Activated naive CD8-positive, alpha-beta T cell (primary cell): ENCODE measurements around the gene RHOG.
A peak's percentile ranks its signal among the peaks of the same experiment; 100 is the strongest.

Experiments used
- H3K27ac Mint-ChIP-seq: one replicate; pipeline ENCODE4 v1.8.0; 2021; ENCODE audit warnings: mixed read lengths
- H3K27me3 Mint-ChIP-seq: one replicate; pipeline ENCODE4 v1.8.0; 2021; ENCODE audit warnings: mixed read lengths
- H3K36me3 Mint-ChIP-seq: one replicate; pipeline ENCODE4 v1.8.0; 2021; ENCODE audit warnings: mixed read lengths
- H3K4me1 Mint-ChIP-seq: one replicate; pipeline ENCODE4 v1.8.0; 2021; ENCODE audit warnings: low read depth, mixed read lengths
- H3K4me3 Mint-ChIP-seq: one replicate; pipeline ENCODE4 v1.8.0; 2021; ENCODE audit warnings: mild to moderate bottlenecking, mixed read lengths
- H3K9me3 Mint-ChIP-seq: one replicate; pipeline ENCODE4 v1.8.0; 2021; ENCODE audit warnings: low read depth, mixed read lengths

RHOG gene

GRCh38 chr11:3833449-3833848 is 7.3 kb downstream of the RHOG start:
- Mint-ChIP-seq H3K4me1 (peaks cover 78% of the 10 kb centered on the region), H3K27ac (peak overlapping the region; percentile 89), H3K9me3 (no peaks in the 10 kb centered on the region), H3K27me3 (no peaks in the 10 kb centered on the region), H3K4me3 (peak overlapping the region; percentile 97), H3K36me3 (peaks cover 25% of the 10 kb centered on the region)

GRCh38 chr11:3832816-3833215 is 7.9 kb downstream of the RHOG start:
- H3K4me3 Mint-ChIP-seq, result peak overlapping the region; percentile 97
- H3K27ac Mint-ChIP-seq, result peak overlapping the region; percentile 89
- peaks cover 75% of the 10 kb centered on the region for H3K4me1 Mint-ChIP-seq
- H3K9me3 Mint-ChIP-seq, result no peaks in the 10 kb centered on the region
- H3K36me3 Mint-ChIP-seq, result peaks cover 19% of the 10 kb centered on the region
- no peaks in the 10 kb centered on the region for H3K27me3 Mint-ChIP-seq

GRCh38 chr11:3831378-3832239 is 9.2 kb downstream of the RHOG start:
- H3K9me3 Mint-ChIP-seq, result no peaks in the 10 kb centered on the region
- peaks cover 70% of the 10 kb centered on the region for H3K4me1 Mint-ChIP-seq
- peaks cover 19% of the 10 kb centered on the region for H3K36me3 Mint-ChIP-seq
- peak overlapping the region; percentile 69 for H3K4me3 Mint-ChIP-seq
- no peaks in the 10 kb centered on the region for H3K27me3 Mint-ChIP-seq
- H3K27ac Mint-ChIP-seq, result peak overlapping the region; percentile 89

GRCh38 chr11:3830730-3831129 is 10.0 kb downstream of the RHOG start:
- Mint-ChIP-seq H3K4me3 (no peak overlapping the region), H3K4me1 (peaks cover 74% of the 10 kb centered on the region), H3K27me3 (no peaks in the 10 kb centered on the region), H3K9me3 (no peaks in the 10 kb centered on the region), H3K27ac (peak overlapping the region; percentile 89), H3K36me3 (peaks cover 19% of the 10 kb centered on the region)

- Mint-ChIP-seq H3K9me3 (no peaks in the 10 kb centered on the region), H3K4me3 (no peak overlapping the region), H3K27ac (peak overlapping the region; percentile 89), H3K4me1 (peaks cover 74% of the 10 kb centered on the region), H3K27me3 (no peaks in the 10 kb centered on the region), H3K36me3 (peaks cover 15% of the 10 kb centered on the region)
Measured at GRCh38 chr11:3830088-3830487, 10.7 kb downstream of the RHOG start.

GRCh38 chr11:3827434-3828186 is 13.1 kb downstream of the RHOG start:
- no peaks in the 10 kb centered on the region for H3K27me3 Mint-ChIP-seq
- H3K27ac Mint-ChIP-seq, result peak overlapping the region; percentile 64
- no peak overlapping the region for H3K4me3 Mint-ChIP-seq
- peaks cover 5% of the 10 kb centered on the region for H3K36me3 Mint-ChIP-seq
- H3K9me3 Mint-ChIP-seq, result no peaks in the 10 kb centered on the region
- peaks cover 63% of the 10 kb centered on the region for H3K4me1 Mint-ChIP-seq

GRCh38 chr11:3826721-3827120 is 14.0 kb downstream of the RHOG start:
- H3K9me3 Mint-ChIP-seq, result no peaks in the 10 kb centered on the region
- no peaks in the 10 kb centered on the region for H3K27me3 Mint-ChIP-seq
- H3K36me3 Mint-ChIP-seq, result peaks cover 5% of the 10 kb centered on the region
- H3K4me3 Mint-ChIP-seq, result no peak overlapping the region
- H3K27ac Mint-ChIP-seq, result peak overlapping the region; percentile 75
- peaks cover 54% of the 10 kb centered on the region for H3K4me1 Mint-ChIP-seq

- Mint-ChIP-seq H3K36me3 (peaks cover 2% of the 10 kb centered on the region), H3K9me3 (no peaks in the 10 kb centered on the region), H3K4me3 (no peak overlapping the region), H3K27me3 (no peaks in the 10 kb centered on the region), H3K27ac (peak overlapping the region; percentile 55), H3K4me1 (peaks cover 43% of the 10 kb centered on the region)
Measured at GRCh38 chr11:3825473-3826154, 15.1 kb downstream of the RHOG start.

GRCh38 chr11:3824714-3825472 is 15.9 kb downstream of the RHOG start:
- Mint-ChIP-seq H3K4me3 (no peak overlapping the region), H3K9me3 (no peaks in the 10 kb centered on the region), H3K36me3 (no peaks in the 10 kb centered on the region), H3K27me3 (no peaks in the 10 kb centered on the region), H3K27ac (peak overlapping the region; percentile 68), H3K4me1 (peaks cover 37% of the 10 kb centered on the region)

GRCh38 chr11:3823762-3824506 is 16.8 kb downstream of the RHOG start:
- Mint-ChIP-seq H3K4me3 (no peak overlapping the region), H3K4me1 (peaks cover 36% of the 10 kb centered on the region), H3K36me3 (no peaks in the 10 kb centered on the region)

GRCh38 chr11:3823303-3823702 is 17.5 kb downstream of the RHOG start:
- no peaks in the 10 kb centered on the region for H3K27me3 Mint-ChIP-seq
- H3K4me3 Mint-ChIP-seq, result no peak overlapping the region
- H3K9me3 Mint-ChIP-seq, result no peaks in the 10 kb centered on the region
- H3K4me1 Mint-ChIP-seq, result peaks cover 36% of the 10 kb centered on the region
- H3K36me3 Mint-ChIP-seq, result no peaks in the 10 kb centered on the region
- no peak overlapping the region for H3K27ac Mint-ChIP-seq

More at GRCh38 chr11:3823762-3824506, 16.8 kb downstream of the RHOG start:
- H3K27ac Mint-ChIP-seq, result peak overlapping the region; percentile 72
- H3K27me3 Mint-ChIP-seq, result no peaks in the 10 kb centered on the region
- H3K9me3 Mint-ChIP-seq, result no peaks in the 10 kb centered on the region

GRCh38 chr11:3822312-3822711 is 18.4 kb downstream of the RHOG start:
- H3K27ac Mint-ChIP-seq, result no peak overlapping the region
- peaks cover 31% of the 10 kb centered on the region for H3K4me1 Mint-ChIP-seq
- no peaks in the 10 kb centered on the region for H3K27me3 Mint-ChIP-seq
- no peaks in the 10 kb centered on the region for H3K36me3 Mint-ChIP-seq
- H3K9me3 Mint-ChIP-seq, result no peaks in the 10 kb centered on the region
- no peak overlapping the region for H3K4me3 Mint-ChIP-seq

- H3K27ac Mint-ChIP-seq, result no peak overlapping the region
- peaks cover 22% of the 10 kb centered on the region for H3K4me1 Mint-ChIP-seq
- H3K4me3 Mint-ChIP-seq, result no peak overlapping the region
- no peaks in the 10 kb centered on the region for H3K9me3 Mint-ChIP-seq
- H3K36me3 Mint-ChIP-seq, result no peaks in the 10 kb centered on the region
- H3K27me3 Mint-ChIP-seq, result no peaks in the 10 kb centered on the region
Measured at GRCh38 chr11:3820971-3821370, 19.8 kb downstream of the RHOG start.
